NCI-H2196 treated with DMSO at 0.1 percent for 48 hours (cell line): ENCODE results near the gene KRT74.

Experiments
- DNase-seq: peaks from one replicate; lab custom pipeline; 2025; ENCODE audit not compliant: unreplicated experiment; lab: John Stamatoyannopoulos, UW

Gene KRT74

GRCh38 chr12:52573743-52574142 is at the start of gene KRT74:
Gene KRT74 (minus strand): TSS chr12:52573843. CDS start chr12:52573777, 66 bp downstream.
- no peak for DNase-seq

GRCh38 chr12:52622349-52622748 is 48.7 kb upstream of the KRT74 start:
- DNase-seq: no peak

- no peak for DNase-seq
These were observed 45.2 kb upstream of the KRT74 start for GRCh38 chr12:52618866-52619265.

- no peak for DNase-seq
These were observed 44.6 kb upstream of the KRT74 start, which contains the start of gene KRT73 for GRCh38 chr12:52618216-52618615. Gene KRT73 (minus strand): TSS chr12:52618559. CDS start chr12:52618524, 35 bp downstream.

- DNase-seq: no peak
These were observed 43.8 kb upstream of the KRT74 start for GRCh38 chr12:52617403-52617785.

- no peak for DNase-seq
These were observed 43.2 kb upstream of the KRT74 start for GRCh38 chr12:52616680-52617402.

- no peak for DNase-seq
These were observed 42.3 kb upstream of the KRT74 start for GRCh38 chr12:52615912-52616311.

- no peak for DNase-seq
These were observed 41.7 kb upstream of the KRT74 start for GRCh38 chr12:52615208-52615868.

- DNase-seq: no peak
These were observed 41.0 kb upstream of the KRT74 start for GRCh38 chr12:52614381-52615207.

GRCh38 chr12:52613384-52614030 is 39.9 kb upstream of the KRT74 start:
- DNase-seq: no peak

- DNase-seq: no peak
These were observed 39.1 kb upstream of the KRT74 start for GRCh38 chr12:52612431-52613383.

- DNase-seq: no peak
These were observed 37.4 kb upstream of the KRT74 start for GRCh38 chr12:52611080-52611468.

GRCh38 chr12:52608826-52609630 is 35.4 kb upstream of the KRT74 start:
- no peak for DNase-seq

- DNase-seq: no peak
These were observed 34.5 kb upstream of the KRT74 start for GRCh38 chr12:52608161-52608560.

GRCh38 chr12:52607314-52607713 is 33.7 kb upstream of the KRT74 start:
- no peak for DNase-seq

- DNase-seq: no peak
These were observed 33.1 kb upstream of the KRT74 start for GRCh38 chr12:52606581-52607218.

- DNase-seq: no peak
These were observed 32.5 kb upstream of the KRT74 start for GRCh38 chr12:52606096-52606495.

GRCh38 chr12:52605542-52605941 is 31.9 kb upstream of the KRT74 start:
- no peak for DNase-seq

GRCh38 chr12:52604859-52605258 is 31.2 kb upstream of the KRT74 start:
- no peak for DNase-seq
